Activated CD8-positive, alpha-beta T cell treated with anti-CD3 and anti-CD28 coated beads for 36 hours (primary cell): ENCODE results near the gene SMIM14. TPM values are rescaled to one million over a fixed set of nuclear protein-coding genes. Genes with fewer than 3 reads are reported as not detected.

Experiments used
- ATAC-seq: fragments of 200-7000 bp; cut with Tn5 transposase; one replicate; pipeline ENCODE4 v1.10.0; 2021; ENCODE audit warnings: mild to moderate bottlenecking, moderate library complexity
- CTCF ChIA-PET: fragments of 350-600 bp; sonication (Branson Sonifier 250); formaldehyde crosslinking; loops from one replicate; lab custom pipeline; 2021; ENCODE audit warnings: antibody characterized with exemption; lab: Charles Lee
- POLR2A ChIA-PET: fragments of 350-600 bp; sonication (Branson Sonifier 250); formaldehyde crosslinking; loops from one replicate; lab custom pipeline; 2021; ENCODE audit warnings: antibody characterized with exemption; lab: Charles Lee
- DNase-seq: peaks from one replicate; pipeline ENCODE4 v3.0.0-alpha.2; 2020
- H3K27ac Mint-ChIP-seq: one replicate; pipeline ENCODE4 v1.8.0; 2021; ENCODE audit warnings: mild to moderate bottlenecking, mixed read lengths
- H3K27me3 Mint-ChIP-seq: one replicate; pipeline ENCODE4 v1.8.0; 2021; ENCODE audit warnings: mixed read lengths
- H3K36me3 Mint-ChIP-seq: one replicate; pipeline ENCODE4 v1.8.0; 2021; ENCODE audit warnings: low read depth, mixed read lengths
- H3K4me1 Mint-ChIP-seq: one replicate; pipeline ENCODE4 v1.8.0; 2021; ENCODE audit warnings: low read depth, mixed read lengths
- H3K4me3 Mint-ChIP-seq: one replicate; pipeline ENCODE4 v1.8.0; 2021; ENCODE audit warnings: mild to moderate bottlenecking, moderate library complexity, mixed read lengths
- H3K9me3 Mint-ChIP-seq: one replicate; pipeline ENCODE4 v1.8.0; 2021; ENCODE audit warnings: mixed read lengths
- intact Hi-C: fragments of 100-400 bp; cut with micrococcal nuclease; formaldehyde crosslinking; loops from one replicate; pipeline ENCODE4 v1.10.0; 2022
- total RNA-seq, 2 experiments: library from RNA; stranded (reverse); gene quantifications; one replicate each; pipeline ENCODE4 v1.2.3, GENCODE V29; 2021
- TF ChIP-seq, protein P1 (sequence below): fragments of 200-600 bp; IDR thresholded peaks from one replicate; pipeline ENCODE4 v1.8.0; 2022; ENCODE audit warnings: antibody characterized with exemption, mild to moderate bottlenecking

Gene SMIM14
- total RNA-seq, 2 experiments from 2014 or later: 0.87 to 2.0 TPM

GRCh38 chr4:39597695-39598381, 40.8 kb downstream of the SMIM14 start:
- Mint-ChIP-seq H3K27ac (no peak overlapping the region), H3K4me3 (no peak overlapping the region), H3K9me3 (no peaks in the 10 kb centered on the region), H3K4me1 (no peaks in the 10 kb centered on the region), H3K36me3 (peaks cover 6% of the 10 kb centered on the region), H3K27me3 (no peaks in the 10 kb centered on the region)
- no peak for DNase-seq
- ChIA-PET POLR2A (no interaction called here), CTCF (no interaction called here)
- intact Hi-C loops: no loop called here
- ATAC-seq: no peak
- TF ChIP-seq, protein P1, sequence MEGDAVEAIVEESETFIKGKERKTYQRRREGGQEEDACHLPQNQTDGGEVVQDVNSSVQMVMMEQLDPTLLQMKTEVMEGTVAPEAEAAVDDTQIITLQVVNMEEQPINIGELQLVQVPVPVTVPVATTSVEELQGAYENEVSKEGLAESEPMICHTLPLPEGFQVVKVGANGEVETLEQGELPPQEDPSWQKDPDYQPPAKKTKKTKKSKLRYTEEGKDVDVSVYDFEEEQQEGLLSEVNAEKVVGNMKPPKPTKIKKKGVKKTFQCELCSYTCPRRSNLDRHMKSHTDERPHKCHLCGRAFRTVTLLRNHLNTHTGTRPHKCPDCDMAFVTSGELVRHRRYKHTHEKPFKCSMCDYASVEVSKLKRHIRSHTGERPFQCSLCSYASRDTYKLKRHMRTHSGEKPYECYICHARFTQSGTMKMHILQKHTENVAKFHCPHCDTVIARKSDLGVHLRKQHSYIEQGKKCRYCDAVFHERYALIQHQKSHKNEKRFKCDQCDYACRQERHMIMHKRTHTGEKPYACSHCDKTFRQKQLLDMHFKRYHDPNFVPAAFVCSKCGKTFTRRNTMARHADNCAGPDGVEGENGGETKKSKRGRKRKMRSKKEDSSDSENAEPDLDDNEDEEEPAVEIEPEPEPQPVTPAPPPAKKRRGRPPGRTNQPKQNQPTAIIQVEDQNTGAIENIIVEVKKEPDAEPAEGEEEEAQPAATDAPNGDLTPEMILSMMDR: no peak

GRCh38 chr4:39596971-39597370, 41.7 kb downstream of the SMIM14 start:
- H3K9me3 Mint-ChIP-seq: no peaks in the 10 kb centered on the region

DNA sequence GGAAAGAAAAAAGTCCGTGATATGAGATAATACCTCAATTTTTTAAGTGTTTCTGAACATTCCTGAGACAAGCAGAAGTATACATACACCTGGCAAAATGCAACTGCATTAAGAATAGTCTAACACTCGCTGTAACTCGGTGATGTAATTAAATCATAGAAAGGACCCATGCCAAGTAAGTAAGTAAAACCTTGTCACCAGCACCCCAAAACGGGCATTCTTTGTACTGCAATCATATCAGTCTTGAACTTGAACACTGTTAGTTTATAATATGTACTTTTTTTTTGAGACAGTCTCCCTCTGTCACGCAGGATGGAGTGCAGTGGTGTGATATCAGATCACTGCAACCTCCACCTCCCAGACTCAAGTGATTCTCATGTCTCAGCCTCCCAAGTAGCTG, 47.4 kb downstream of the SMIM14 start:
- CTCF ChIA-PET: interaction anchor here (1.1 kb wide), 1 partner anchor 10 kb away, joined by 3 read pairs; no protein-coding TSS in a partner anchor
- intact Hi-C loops: no loop called here
- no peaks in the 10 kb centered on the region for H3K27me3 Mint-ChIP-seq
- H3K4me1 Mint-ChIP-seq: no peaks in the 10 kb centered on the region
- no peaks in the 10 kb centered on the region for H3K9me3 Mint-ChIP-seq
- no peaks in the 10 kb centered on the region for H3K36me3 Mint-ChIP-seq
- TF ChIP-seq, protein P1: no peak
- H3K4me3 Mint-ChIP-seq: no peak overlapping the region
- POLR2A ChIA-PET: interaction anchor here (0.6 kb wide), 1 partner anchor 92 kb away, joined by 3 read pairs; no protein-coding TSS in a partner anchor
- DNase-seq (no peak), ATAC-seq (no peak)
- no peak overlapping the region for H3K27ac Mint-ChIP-seq

More at GRCh38 chr4:39596971-39597370, 41.7 kb downstream of the SMIM14 start:
- Mint-ChIP-seq H3K27ac (no peak overlapping the region), H3K4me3 (no peak overlapping the region), H3K4me1 (no peaks in the 10 kb centered on the region), H3K36me3 (peaks cover 4% of the 10 kb centered on the region), H3K27me3 (no peaks in the 10 kb centered on the region)
- intact Hi-C loops: no loop called here
- no peak for ATAC-seq
- no peak for DNase-seq
- POLR2A ChIA-PET: no interaction called here
- CTCF ChIA-PET: no interaction called here
- TF ChIP-seq, protein P1: no peak

DNA sequence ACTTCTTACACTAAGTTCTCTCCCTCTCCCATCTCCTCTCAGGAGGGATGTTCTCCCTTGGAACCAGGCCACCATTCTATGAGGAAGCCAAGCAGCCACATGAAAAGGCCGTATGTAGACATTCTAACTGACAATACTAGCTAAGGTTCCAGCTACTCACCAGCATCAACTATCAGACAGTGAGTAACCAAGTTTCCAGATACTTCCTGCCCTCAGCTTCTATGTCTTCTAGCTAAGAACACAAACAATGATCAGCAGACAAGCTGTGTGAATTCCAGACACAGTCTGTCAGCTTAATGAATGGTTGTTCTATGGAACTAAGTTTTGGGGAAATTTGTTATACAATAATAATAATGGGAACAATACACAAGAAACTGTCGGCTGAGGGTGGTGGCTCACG, 50.8 kb downstream of the SMIM14 start:
- Mint-ChIP-seq H3K27me3 (no peaks in the 10 kb centered on the region), H3K4me1 (no peaks in the 10 kb centered on the region), H3K27ac (no peak overlapping the region), H3K4me3 (no peak overlapping the region), H3K36me3 (no peaks in the 10 kb centered on the region), H3K9me3 (no peaks in the 10 kb centered on the region)
- POLR2A ChIA-PET: no interaction called here
- DNase-seq (no peak), ATAC-seq (no peak)
- intact Hi-C loops: no loop called here
- CTCF ChIA-PET: no interaction called here
- TF ChIP-seq, protein P1: no peak

- TF ChIP-seq, protein P1: no peak
- ATAC-seq (no peak), DNase-seq (no peak)
- Mint-ChIP-seq H3K4me3 (no peak overlapping the region), H3K4me1 (no peaks in the 10 kb centered on the region), H3K36me3 (no peaks in the 10 kb centered on the region), H3K27ac (no peak overlapping the region), H3K27me3 (no peaks in the 10 kb centered on the region), H3K9me3 (no peaks in the 10 kb centered on the region)
- intact Hi-C loops: no loop called here
- ChIA-PET POLR2A (no interaction called here), CTCF (no interaction called here)
These were observed 63.7 kb downstream of the SMIM14 start for GRCh38 chr4:39574946-39575345.
